Activated CD8-positive, alpha-beta T cell treated with anti-CD3 and anti-CD28 coated beads, Interleukin-2, amount 10 ng/mL, durations not matched to agents 7 days and 5 days (primary cell): ENCODE measurements around the gene HP1BP3. TPM values are rescaled to one million over a fixed set of nuclear protein-coding genes. Genes with fewer than 3 reads are reported as not detected.
"Not testable (repeated sequence)": the region's sequence is repeated elsewhere in the genome, so short reads cannot be mapped to it uniquely, and the experiment has no call there.

Source experiments
- ATAC-seq: fragments of 150-1000 bp; cut with Tn5 transposase; one replicate; pipeline ENCODE4 v1.10.0; 2021; ENCODE audit warnings: moderate library complexity
- CTCF ChIA-PET: fragments of 350-600 bp; sonication (Branson Sonifier 250); formaldehyde crosslinking; loops from one replicate; lab custom pipeline; 2021; ENCODE audit warnings: antibody characterized with exemption; lab: Charles Lee
- POLR2A ChIA-PET: fragments of 350-600 bp; sonication (Branson Sonifier 250); formaldehyde crosslinking; loops from one replicate; lab custom pipeline; 2021; ENCODE audit warnings: antibody characterized with exemption; lab: Charles Lee
- DNase-seq: peaks from one replicate; pipeline ENCODE4 v3.0.0-alpha.2; 2020
- H3K27ac Mint-ChIP-seq: one replicate; pipeline ENCODE4 v1.8.0; 2021; ENCODE audit warnings: mild to moderate bottlenecking, mixed read lengths
- H3K27me3 Mint-ChIP-seq: one replicate; pipeline ENCODE4 v1.8.0; 2021; ENCODE audit warnings: low read depth, mixed read lengths
- H3K36me3 Mint-ChIP-seq: one replicate; pipeline ENCODE4 v1.8.0; 2021; ENCODE audit warnings: low read depth, mixed read lengths
- H3K4me1 Mint-ChIP-seq: one replicate; pipeline ENCODE4 v1.8.0; 2021; ENCODE audit warnings: low read depth, mixed read lengths
- H3K4me3 Mint-ChIP-seq: one replicate; pipeline ENCODE4 v1.8.0; 2021; ENCODE audit warnings: mild to moderate bottlenecking, mixed read lengths
- H3K9me3 Mint-ChIP-seq: one replicate; pipeline ENCODE4 v1.8.0; 2022; ENCODE audit warnings: mixed read lengths; ENCODE audit not compliant: insufficient read depth
- total RNA-seq, 2 experiments: library from RNA; stranded (reverse); gene quantifications; one replicate each; pipeline ENCODE4 v1.2.3, GENCODE V29; 2021

The HP1BP3 gene
- total RNA-seq, 2 experiments from 2014 or later = 316 to 324 TPM

GRCh38 chr1:20793236-20793635 is 6.1 kb upstream of the HP1BP3 start:
- peaks cover 2% of the 10 kb centered on the region for H3K4me1 Mint-ChIP-seq
- ATAC-seq = no peak
- H3K27me3 Mint-ChIP-seq = no peaks in the 10 kb centered on the region
- H3K36me3 Mint-ChIP-seq = no peaks in the 10 kb centered on the region
- no peak overlapping the region for H3K27ac Mint-ChIP-seq
- no peak overlapping the region for H3K4me3 Mint-ChIP-seq
- no peak for DNase-seq
- no peaks in the 10 kb centered on the region for H3K9me3 Mint-ChIP-seq
- ChIA-PET CTCF (no interaction called here), POLR2A (no interaction called here)

GRCh38 chr1:20792196-20792595 is 5.1 kb upstream of the HP1BP3 start:
- ChIA-PET POLR2A (interaction anchor here (0.6 kb wide), 1 partner anchor 159 kb away, joined by 4 read pairs; no protein-coding TSS in a partner anchor), CTCF (interaction anchor here (1.4 to 1.5 kb wide), 2 partner anchors 10 to 478 kb away, joined by 3 read pairs; no protein-coding TSS in a partner anchor)
- H3K27ac Mint-ChIP-seq = no peak overlapping the region
- H3K36me3 Mint-ChIP-seq = no peaks in the 10 kb centered on the region
- no peaks in the 10 kb centered on the region for H3K9me3 Mint-ChIP-seq
- H3K27me3 Mint-ChIP-seq = no peaks in the 10 kb centered on the region
- no peak overlapping the region for H3K4me3 Mint-ChIP-seq
- peaks cover 10% of the 10 kb centered on the region for H3K4me1 Mint-ChIP-seq
- DNase-seq (no peak), ATAC-seq (no peak)

GRCh38 chr1:20790785-20791184 is 3.7 kb upstream of the HP1BP3 start:
- Mint-ChIP-seq H3K4me1 (peaks cover 10% of the 10 kb centered on the region), H3K4me3 (no peak overlapping the region), H3K27ac (no peak overlapping the region), H3K9me3 (no peaks in the 10 kb centered on the region), H3K27me3 (no peaks in the 10 kb centered on the region), H3K36me3 (peaks cover 4% of the 10 kb centered on the region)
- no peak for ATAC-seq
- ChIA-PET CTCF (no interaction called here), POLR2A (no interaction called here)
- no peak for DNase-seq

GRCh38 chr1:20789598-20789997 is 2.5 kb upstream of the HP1BP3 start:
- CTCF ChIA-PET, H3K4me3 Mint-ChIP-seq, H3K27ac Mint-ChIP-seq, H3K9me3 Mint-ChIP-seq, DNase-seq, ATAC-seq, H3K27me3 Mint-ChIP-seq: not testable (repeated sequence)
- Mint-ChIP-seq H3K36me3 (peaks cover 14% of the 10 kb centered on the region), H3K4me1 (peaks cover 15% of the 10 kb centered on the region)
- POLR2A ChIA-PET = interaction anchor here (0.8 kb wide), 1 partner anchor 128 kb away, joined by 3 read pairs; the partner anchor contains the start of gene DDOST

- H3K27ac Mint-ChIP-seq = peak overlapping the region; percentile 97
- no peaks in the 10 kb centered on the region for H3K27me3 Mint-ChIP-seq
- ChIA-PET POLR2A (interaction anchor here (0.6 to 3.2 kb wide), 9 partner anchors 12 to 464 kb away, joined by 3 to 11 read pairs (median 3); partner anchors contain the start of gene DDOST), CTCF (interaction anchor here (1.5 to 3.5 kb wide), 2 partner anchors 91 to 407 kb away, joined by 6 to 23 read pairs; no protein-coding TSS in a partner anchor)
- H3K9me3 Mint-ChIP-seq = no peaks in the 10 kb centered on the region
- H3K4me1 Mint-ChIP-seq = peaks cover 27% of the 10 kb centered on the region
- DNase-seq (no peak), ATAC-seq (no peak)
- H3K4me3 Mint-ChIP-seq = peak overlapping the region; percentile 91
- H3K36me3 Mint-ChIP-seq = peaks cover 14% of the 10 kb centered on the region
Observed at GRCh38 chr1:20787840-20788795, 1.0 kb upstream of the HP1BP3 start.

GRCh38 chr1:20786253-20787028 is 666 bp downstream of the HP1BP3 start:
- Mint-ChIP-seq H3K4me3 (peak overlapping the region; percentile 91), H3K4me1 (peaks cover 31% of the 10 kb centered on the region), H3K27ac (peak overlapping the region; percentile 97), H3K36me3 (peaks cover 14% of the 10 kb centered on the region), H3K9me3 (no peaks in the 10 kb centered on the region), H3K27me3 (no peaks in the 10 kb centered on the region)
- ATAC-seq (peak; percentile 84), DNase-seq (peak; percentile 95)
- ChIA-PET CTCF (interaction anchor here (1.0 to 3.5 kb wide), 3 partner anchors 11 to 409 kb away, joined by 3 to 23 read pairs (median 9); no protein-coding TSS in a partner anchor), POLR2A (interaction anchor here (0.6 to 3.2 kb wide), 33 partner anchors 10 to 1281 kb away, joined by 3 to 11 read pairs (median 4); partner anchors contain the start of genes DDOST, KIF17, PINK1 and SH2D5)

- Mint-ChIP-seq H3K4me3 (peak overlapping the region; percentile 91), H3K36me3 (peaks cover 18% of the 10 kb centered on the region), H3K27me3 (no peaks in the 10 kb centered on the region), H3K9me3 (no peaks in the 10 kb centered on the region), H3K4me1 (peaks cover 35% of the 10 kb centered on the region), H3K27ac (peak overlapping the region; percentile 97)
- ChIA-PET CTCF (interaction anchor here (1.4 to 3.5 kb wide), 3 partner anchors 12 to 409 kb away, joined by 5 to 23 read pairs (median 9); no protein-coding TSS in a partner anchor), POLR2A (interaction anchor here (0.8 to 3.2 kb wide), 20 partner anchors 9 to 1606 kb away, joined by 3 to 11 read pairs (median 4); partner anchors contain the start of genes KIF17, PINK1 and SH2D5)
- ATAC-seq = peak; percentile 9
- DNase-seq = peak; percentile 62
Observed at GRCh38 chr1:20785907-20786252, 1.2 kb downstream of the HP1BP3 start.

GRCh38 chr1:20775700-20776099 is 11.4 kb downstream of the HP1BP3 start:
- H3K9me3 Mint-ChIP-seq = no peaks in the 10 kb centered on the region
- H3K36me3 Mint-ChIP-seq = peaks cover 65% of the 10 kb centered on the region
- CTCF ChIA-PET = interaction anchor here (1.1 kb wide), 1 partner anchor 79 kb away, joined by 4 read pairs; no protein-coding TSS in a partner anchor

GRCh38 chr1:20771780-20772179 is 15.3 kb downstream of the HP1BP3 start:
- no peak overlapping the region for H3K4me3 Mint-ChIP-seq
- H3K27ac Mint-ChIP-seq = no peak overlapping the region
- H3K36me3 Mint-ChIP-seq = peaks cover 62% of the 10 kb centered on the region
- H3K4me1 Mint-ChIP-seq = no peaks in the 10 kb centered on the region
- ChIA-PET POLR2A (no interaction called here), CTCF (interaction anchor here (1.7 to 2.2 kb wide), 2 partner anchors 9 to 75 kb away, joined by 3 to 6 read pairs; no protein-coding TSS in a partner anchor)
- H3K27me3 Mint-ChIP-seq = no peaks in the 10 kb centered on the region
- DNase-seq (no peak), ATAC-seq (no peak)
- no peaks in the 10 kb centered on the region for H3K9me3 Mint-ChIP-seq

More at GRCh38 chr1:20775700-20776099, 11.4 kb downstream of the HP1BP3 start:
- ATAC-seq = no peak
- POLR2A ChIA-PET = interaction anchor here (0.6 to 1.9 kb wide), 2 partner anchors 11 to 13 kb away, joined by 3 to 6 read pairs; partner anchors contain the start of gene HP1BP3
- H3K4me3 Mint-ChIP-seq = no peak overlapping the region
- H3K4me1 Mint-ChIP-seq = peaks cover 5% of the 10 kb centered on the region
- DNase-seq = no peak
- no peak overlapping the region for H3K27ac Mint-ChIP-seq
- no peaks in the 10 kb centered on the region for H3K27me3 Mint-ChIP-seq

- Mint-ChIP-seq H3K27me3 (no peaks in the 10 kb centered on the region), H3K27ac (no peak overlapping the region), H3K4me1 (no peaks in the 10 kb centered on the region), H3K4me3 (no peak overlapping the region), H3K9me3 (no peaks in the 10 kb centered on the region), H3K36me3 (peaks cover 67% of the 10 kb centered on the region)
- POLR2A ChIA-PET = interaction anchor here (0.6 to 0.7 kb wide), 2 partner anchors 12 to 180 kb away, joined by 3 to 4 read pairs; no protein-coding TSS in a partner anchor
- DNase-seq (no peak), ATAC-seq (no peak)
- CTCF ChIA-PET = interaction anchor here (1.5 to 2.2 kb wide), 3 partner anchors 10 to 73 kb away, joined by 3 to 6 read pairs (median 3); no protein-coding TSS in a partner anchor
Observed at GRCh38 chr1:20770314-20771087, 16.6 kb downstream of the HP1BP3 start.
